ENCODE measurements around the gene EML2. TPM values are rescaled to one million over a fixed set of nuclear protein-coding genes. Genes with fewer than 3 reads are reported as not detected.
A peak's percentile ranks its signal among the peaks of the same experiment; 100 is the strongest.

The EML2 gene
- total and polyA plus RNA-seq, 10 of the 15 experiments (the other 5 are each of a cell fraction or from before 2014, with no cell fraction given), result 1.6 to 64.0 (median 27.5) TPM

DNA sequence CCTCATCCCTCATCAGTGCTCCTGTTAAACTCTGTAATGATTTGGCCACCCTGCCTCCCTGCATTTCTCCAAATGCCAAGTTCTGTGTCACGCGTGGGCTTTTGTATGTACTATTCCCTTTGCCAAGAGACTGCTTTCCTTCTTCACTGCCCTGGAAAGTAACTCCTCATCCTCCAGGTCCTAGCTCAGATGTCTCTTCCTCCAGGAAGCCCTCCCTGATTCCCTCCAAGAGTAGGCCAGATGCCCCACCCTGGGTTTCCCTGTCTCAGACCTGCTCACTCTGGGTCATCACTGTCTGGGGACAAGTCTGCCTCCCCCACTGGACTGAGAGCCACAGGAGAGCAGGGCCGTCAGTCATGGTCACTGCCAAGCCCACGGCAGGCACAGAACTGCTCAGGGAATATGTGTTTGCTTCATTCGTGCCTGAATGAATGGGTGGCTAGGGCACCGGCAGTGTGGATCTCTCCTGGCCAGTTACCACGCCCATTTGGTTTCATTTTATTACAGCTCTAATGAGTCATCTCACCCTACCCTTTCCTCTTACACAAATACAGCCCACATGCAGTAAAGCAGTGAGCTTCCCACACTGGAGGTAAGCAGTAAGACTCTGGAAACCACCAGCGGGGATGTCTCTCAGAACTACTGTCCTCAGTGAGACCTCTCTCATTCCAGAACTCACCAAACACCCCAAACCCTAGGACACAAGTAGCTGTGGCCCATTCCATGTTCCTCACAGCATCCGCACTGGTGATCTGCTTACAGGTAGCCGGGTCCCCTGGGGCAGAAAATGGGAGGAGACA is 25.1 kb downstream of the EML2 start (continued):
- TF ChIP-seq EP300 (IDR thresholded peaks at IDR 0.05; ENCODE audit: borderline replicate concordance in 1 of 2, control insufficient read depth in 1 of 2, low read depth in 2 of 2, low read length in 2 of 2), result no peak
- peak; percentile 68 for TF ChIP-seq MEF2B (IDR thresholded peaks at IDR 0.05; ENCODE audit: partially characterized antibody, poor library complexity, severe bottlenecking)
- peak; percentile 39; the same call in 1 of the 2 replicates for TF ChIP-seq ZNF24 (IDR thresholded peaks at IDR 0.05)
- TF ChIP-seq, protein P1, sequence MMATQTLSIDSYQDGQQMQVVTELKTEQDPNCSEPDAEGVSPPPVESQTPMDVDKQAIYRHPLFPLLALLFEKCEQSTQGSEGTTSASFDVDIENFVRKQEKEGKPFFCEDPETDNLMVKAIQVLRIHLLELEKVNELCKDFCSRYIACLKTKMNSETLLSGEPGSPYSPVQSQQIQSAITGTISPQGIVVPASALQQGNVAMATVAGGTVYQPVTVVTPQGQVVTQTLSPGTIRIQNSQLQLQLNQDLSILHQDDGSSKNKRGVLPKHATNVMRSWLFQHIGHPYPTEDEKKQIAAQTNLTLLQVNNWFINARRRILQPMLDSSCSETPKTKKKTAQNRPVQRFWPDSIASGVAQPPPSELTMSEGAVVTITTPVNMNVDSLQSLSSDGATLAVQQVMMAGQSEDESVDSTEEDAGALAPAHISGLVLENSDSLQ (IDR thresholded peaks at IDR 0.05), result 0 out of 2 replicates have a peak, but pooled peaks have one; percentile 26
- TF ChIP-seq, protein P2, sequence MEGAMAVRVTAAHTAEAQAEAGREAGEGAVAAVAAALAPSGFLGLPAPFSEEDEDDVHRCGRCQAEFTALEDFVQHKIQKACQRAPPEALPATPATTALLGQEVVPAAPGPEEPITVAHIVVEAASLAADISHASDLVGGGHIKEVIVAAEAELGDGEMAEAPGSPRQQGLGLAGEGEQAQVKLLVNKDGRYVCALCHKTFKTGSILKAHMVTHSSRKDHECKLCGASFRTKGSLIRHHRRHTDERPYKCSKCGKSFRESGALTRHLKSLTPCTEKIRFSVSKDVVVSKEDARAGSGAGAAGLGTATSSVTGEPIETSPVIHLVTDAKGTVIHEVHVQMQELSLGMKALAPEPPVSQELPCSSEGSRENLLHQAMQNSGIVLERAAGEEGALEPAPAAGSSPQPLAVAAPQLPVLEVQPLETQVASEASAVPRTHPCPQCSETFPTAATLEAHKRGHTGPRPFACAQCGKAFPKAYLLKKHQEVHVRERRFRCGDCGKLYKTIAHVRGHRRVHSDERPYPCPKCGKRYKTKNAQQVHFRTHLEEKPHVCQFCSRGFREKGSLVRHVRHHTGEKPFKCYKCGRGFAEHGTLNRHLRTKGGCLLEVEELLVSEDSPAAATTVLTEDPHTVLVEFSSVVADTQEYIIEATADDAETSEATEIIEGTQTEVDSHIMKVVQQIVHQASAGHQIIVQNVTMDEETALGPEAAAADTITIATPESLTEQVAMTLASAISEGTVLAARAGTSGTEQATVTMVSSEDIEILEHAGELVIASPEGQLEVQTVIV (IDR thresholded peaks at IDR 0.05; ENCODE audit: borderline replicate concordance, partially characterized antibody), result peak; percentile 41
- no peak for TF ChIP-seq ZNF274 (IDR thresholded peaks at IDR 0.05; ENCODE audit: insufficient read depth, insufficient read length)
- TF ChIP-seq, protein P3, sequence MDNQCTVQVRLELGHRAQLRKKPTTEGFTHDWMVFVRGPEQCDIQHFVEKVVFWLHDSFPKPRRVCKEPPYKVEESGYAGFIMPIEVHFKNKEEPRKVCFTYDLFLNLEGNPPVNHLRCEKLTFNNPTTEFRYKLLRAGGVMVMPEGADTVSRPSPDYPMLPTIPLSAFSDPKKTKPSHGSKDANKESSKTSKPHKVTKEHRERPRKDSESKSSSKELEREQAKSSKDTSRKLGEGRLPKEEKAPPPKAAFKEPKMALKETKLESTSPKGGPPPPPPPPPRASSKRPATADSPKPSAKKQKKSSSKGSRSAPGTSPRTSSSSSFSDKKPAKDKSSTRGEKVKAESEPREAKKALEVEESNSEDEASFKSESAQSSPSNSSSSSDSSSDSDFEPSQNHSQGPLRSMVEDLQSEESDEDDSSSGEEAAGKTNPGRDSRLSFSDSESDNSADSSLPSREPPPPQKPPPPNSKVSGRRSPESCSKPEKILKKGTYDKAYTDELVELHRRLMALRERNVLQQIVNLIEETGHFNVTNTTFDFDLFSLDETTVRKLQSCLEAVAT (IDR thresholded peaks at IDR 0.05), result no peak
- TF ChIP-seq NBN (IDR thresholded peaks at IDR 0.05), result 0 out of 2 replicates have a peak, but pooled peaks have one; percentile 30
- peak; percentile 66 for TF ChIP-seq JUNB (IDR thresholded peaks at IDR 0.05)
- TF ChIP-seq CHD4 (IDR thresholded peaks at IDR 0.05), result no peak
- TF ChIP-seq MTA3 (IDR thresholded peaks at IDR 0.05; ENCODE audit: borderline replicate concordance, low read length), result no peak
- TF ChIP-seq, protein P4, sequence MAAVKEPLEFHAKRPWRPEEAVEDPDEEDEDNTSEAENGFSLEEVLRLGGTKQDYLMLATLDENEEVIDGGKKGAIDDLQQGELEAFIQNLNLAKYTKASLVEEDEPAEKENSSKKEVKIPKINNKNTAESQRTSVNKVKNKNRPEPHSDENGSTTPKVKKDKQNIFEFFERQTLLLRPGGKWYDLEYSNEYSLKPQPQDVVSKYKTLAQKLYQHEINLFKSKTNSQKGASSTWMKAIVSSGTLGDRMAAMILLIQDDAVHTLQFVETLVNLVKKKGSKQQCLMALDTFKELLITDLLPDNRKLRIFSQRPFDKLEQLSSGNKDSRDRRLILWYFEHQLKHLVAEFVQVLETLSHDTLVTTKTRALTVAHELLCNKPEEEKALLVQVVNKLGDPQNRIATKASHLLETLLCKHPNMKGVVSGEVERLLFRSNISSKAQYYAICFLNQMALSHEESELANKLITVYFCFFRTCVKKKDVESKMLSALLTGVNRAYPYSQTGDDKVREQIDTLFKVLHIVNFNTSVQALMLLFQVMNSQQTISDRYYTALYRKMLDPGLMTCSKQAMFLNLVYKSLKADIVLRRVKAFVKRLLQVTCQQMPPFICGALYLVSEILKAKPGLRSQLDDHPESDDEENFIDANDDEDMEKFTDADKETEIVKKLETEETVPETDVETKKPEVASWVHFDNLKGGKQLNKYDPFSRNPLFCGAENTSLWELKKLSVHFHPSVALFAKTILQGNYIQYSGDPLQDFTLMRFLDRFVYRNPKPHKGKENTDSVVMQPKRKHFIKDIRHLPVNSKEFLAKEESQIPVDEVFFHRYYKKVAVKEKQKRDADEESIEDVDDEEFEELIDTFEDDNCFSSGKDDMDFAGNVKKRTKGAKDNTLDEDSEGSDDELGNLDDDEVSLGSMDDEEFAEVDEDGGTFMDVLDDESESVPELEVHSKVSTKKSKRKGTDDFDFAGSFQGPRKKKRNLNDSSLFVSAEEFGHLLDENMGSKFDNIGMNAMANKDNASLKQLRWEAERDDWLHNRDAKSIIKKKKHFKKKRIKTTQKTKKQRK (IDR thresholded peaks at IDR 0.05; ENCODE audit: low read depth, low read length), result no peak
- no peak for TF ChIP-seq PAX8 (IDR thresholded peaks at IDR 0.05)
- no peak for TF ChIP-seq NFIC (IDR thresholded peaks at IDR 0.05; ENCODE audit: low read depth, low read length)
- TF ChIP-seq SMARCA5 (IDR thresholded peaks at IDR 0.05), result peak; percentile 30; the same call in 1 of the 2 replicates
- TF ChIP-seq IKZF1 (conservative IDR thresholded peaks at IDR 0.05), result peak; percentile 55; the same call in 1 of the 2 replicates
- 0 out of 2 replicates have a peak, but pooled peaks have one; percentile 42 for TF ChIP-seq POLR2AphosphoS5 (IDR thresholded peaks at IDR 0.05; ENCODE audit: low read length)
- TF ChIP-seq RCOR1 (conservative IDR thresholded peaks at IDR 0.05; ENCODE audit: low read depth, low read length), result no peak
- TF ChIP-seq TAF1 (IDR thresholded peaks at IDR 0.05; ENCODE audit: borderline replicate concordance, low read depth, low read length), result no peak
- TF ChIP-seq DPF2 (IDR thresholded peaks at IDR 0.05), result 0 out of 2 replicates have a peak, but pooled peaks have one; percentile 41
- no peak for TF ChIP-seq CHD2 (IDR thresholded peaks at IDR 0.05; ENCODE audit: borderline replicate concordance, low read depth, low read length)
- no peak for TF ChIP-seq ZNF384 (IDR thresholded peaks at IDR 0.05; ENCODE audit: borderline replicate concordance, low read depth, low read length)
- no peak for TF ChIP-seq KLF5 (IDR thresholded peaks at IDR 0.05; ENCODE audit: partially characterized antibody)

All from GM12878 (cell line).